Inflammatory macrophage (primary cell): Measurements from ENCODE around the gene KLHL30.

Experiments
- DNase-seq, 2 donors: peaks; one replicate each; pipeline ENCODE4 v3.0.0-alpha.2; 2020 to 2022

The KLHL30 gene

GRCh38 chr2:238187618-238188548, 49.4 kb downstream of the KLHL30 start:
- DNase-seq, result no peak

GRCh38 chr2:238190445-238190844, 52.0 kb downstream of the KLHL30 start:
- no peak for DNase-seq
